ENCODE results near the gene ITPKC. TPM values are rescaled to one million over a fixed set of nuclear protein-coding genes. Genes with fewer than 3 reads are reported as not detected.

The ITPKC gene
- total RNA-seq, 1 donor: 6.7 TPM

DNA sequence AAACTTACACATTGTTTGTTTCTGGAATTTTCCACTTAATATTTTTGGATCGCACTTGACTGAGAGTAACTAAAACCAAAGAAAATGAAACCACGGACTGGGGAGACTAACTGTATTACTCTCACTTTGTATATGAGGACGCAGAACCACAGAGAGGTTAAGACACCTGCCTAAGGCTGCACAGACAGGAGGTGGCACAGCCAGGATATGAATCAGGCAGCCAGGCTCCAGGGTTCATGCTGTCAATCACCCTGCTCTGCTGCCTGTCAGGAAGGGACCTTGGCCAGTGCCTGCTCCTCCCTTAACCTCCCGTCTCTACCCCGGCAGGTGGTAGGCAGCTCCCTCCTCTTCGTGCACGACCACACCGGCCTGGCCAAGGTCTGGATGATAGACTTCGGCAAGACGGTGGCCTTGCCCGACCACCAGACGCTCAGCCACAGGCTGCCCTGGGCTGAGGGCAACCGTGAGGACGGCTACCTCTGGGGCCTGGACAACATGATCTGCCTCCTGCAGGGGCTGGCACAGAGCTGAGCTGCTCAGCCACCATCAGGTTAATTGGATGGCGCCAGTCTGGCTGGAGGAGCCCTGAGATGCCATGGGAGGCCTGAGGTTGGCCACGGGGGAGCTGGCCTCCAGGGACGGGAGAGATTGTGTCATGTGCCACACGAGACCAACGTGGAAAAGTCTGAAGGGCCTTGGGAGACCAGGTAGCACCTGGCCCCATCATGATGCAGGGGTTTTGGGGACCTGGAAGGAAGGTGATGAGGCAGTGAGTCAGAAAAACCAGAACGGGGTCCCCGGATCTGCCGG lies 22.3 kb downstream of the ITPKC start:
- Histone ChIP-seq H3K27me3 (ENCODE audit: insufficient read depth, low read length) (no peaks in the 10 kb centered on the region), H3K9me3 (ENCODE audit: low read depth, low read length) (no peaks in the 10 kb centered on the region), H3K4me3 (ENCODE audit: low read length) (no peak overlapping the region), H3K4me1 (ENCODE audit: insufficient read depth, low read length) (no peaks in the 10 kb centered on the region)

GRCh38 chr19:40739871-40740703 lies 23.2 kb downstream of the ITPKC start:
- Histone ChIP-seq H3K27me3 (ENCODE audit: insufficient read depth, low read length) (no peaks in the 10 kb centered on the region), H3K4me1 (ENCODE audit: insufficient read depth, low read length) (no peaks in the 10 kb centered on the region), H3K4me3 (ENCODE audit: low read length) (no peak overlapping the region), H3K9me3 (ENCODE audit: low read depth, low read length) (no peaks in the 10 kb centered on the region)

- no peaks in the 10 kb centered on the region for H3K9me3 ChIP-seq (ENCODE audit: low read depth, low read length)
- no peak overlapping the region for H3K4me3 ChIP-seq (ENCODE audit: low read length)
- H3K27me3 ChIP-seq (ENCODE audit: insufficient read depth, low read length): no peaks in the 10 kb centered on the region
- no peaks in the 10 kb centered on the region for H3K4me1 ChIP-seq (ENCODE audit: insufficient read depth, low read length)
These were observed 23.8 kb downstream of the ITPKC start for GRCh38 chr19:40740747-40741146.

- no peaks in the 10 kb centered on the region for H3K9me3 ChIP-seq (ENCODE audit: low read depth, low read length)
- no peaks in the 10 kb centered on the region for H3K4me1 ChIP-seq (ENCODE audit: insufficient read depth, low read length)
- no peak overlapping the region for H3K4me3 ChIP-seq (ENCODE audit: low read length)
- H3K27me3 ChIP-seq (ENCODE audit: insufficient read depth, low read length): no peaks in the 10 kb centered on the region
These were observed 24.8 kb downstream of the ITPKC start for GRCh38 chr19:40741527-40742390.

- no peaks in the 10 kb centered on the region for H3K9me3 ChIP-seq (ENCODE audit: low read depth, low read length)
- H3K4me1 ChIP-seq (ENCODE audit: insufficient read depth, low read length): no peaks in the 10 kb centered on the region
- no peaks in the 10 kb centered on the region for H3K27me3 ChIP-seq (ENCODE audit: insufficient read depth, low read length)
- no peak overlapping the region for H3K4me3 ChIP-seq (ENCODE audit: low read length)
These were observed 25.6 kb downstream of the ITPKC start for GRCh38 chr19:40742477-40742876.

DNA sequence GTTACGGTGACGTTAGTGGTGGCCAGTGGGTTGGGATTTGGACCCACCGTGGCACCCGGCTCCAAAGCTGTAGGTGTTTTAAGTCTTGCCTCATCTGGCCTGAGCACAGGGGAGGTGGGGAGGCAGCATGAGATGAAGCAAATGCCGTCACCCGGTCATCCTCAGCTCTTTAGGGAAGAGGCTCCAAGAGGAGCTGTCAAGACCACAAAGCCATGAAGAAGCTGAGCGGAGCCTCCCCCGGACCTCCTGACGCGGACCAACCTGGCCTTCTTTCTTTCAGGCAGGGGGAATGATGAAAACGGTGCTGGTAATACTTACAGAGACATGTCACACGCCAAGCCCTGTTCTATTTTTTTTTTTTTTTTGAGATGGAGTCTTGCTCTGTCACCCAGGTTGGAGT lies 26.0 kb downstream of the ITPKC start:
- H3K4me1 ChIP-seq (ENCODE audit: insufficient read depth, low read length): peaks cover 3% of the 10 kb centered on the region
- no peaks in the 10 kb centered on the region for H3K27me3 ChIP-seq (ENCODE audit: insufficient read depth, low read length)
- H3K9me3 ChIP-seq (ENCODE audit: low read depth, low read length): no peaks in the 10 kb centered on the region
- no peak overlapping the region for H3K4me3 ChIP-seq (ENCODE audit: low read length)

DNA sequence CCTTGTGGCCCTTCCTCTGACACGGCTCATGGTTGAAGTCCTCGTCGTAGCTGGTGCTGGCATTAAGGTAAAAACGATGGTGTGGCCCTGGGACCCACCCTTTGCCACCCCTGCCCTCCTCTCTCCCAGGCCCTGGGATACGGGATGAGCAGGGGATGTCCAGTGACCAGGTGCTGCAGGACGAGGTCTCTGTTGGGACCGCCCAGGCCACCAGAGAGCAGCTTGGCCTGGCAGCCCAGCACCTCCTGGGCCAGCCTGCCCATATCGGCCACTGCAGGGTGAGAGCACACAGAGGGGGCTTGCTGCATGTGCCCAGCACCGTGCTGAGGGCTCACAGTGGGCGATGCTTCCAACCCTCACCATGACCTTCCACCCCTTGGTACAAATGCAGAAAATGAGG lies 27.0 kb downstream of the ITPKC start:
- H3K27me3 ChIP-seq (ENCODE audit: insufficient read depth, low read length): no peaks in the 10 kb centered on the region
- H3K4me1 ChIP-seq (ENCODE audit: insufficient read depth, low read length): peaks cover 14% of the 10 kb centered on the region
- no peaks in the 10 kb centered on the region for H3K9me3 ChIP-seq (ENCODE audit: low read depth, low read length)
- H3K4me3 ChIP-seq (ENCODE audit: low read length): no peak overlapping the region

DNA sequence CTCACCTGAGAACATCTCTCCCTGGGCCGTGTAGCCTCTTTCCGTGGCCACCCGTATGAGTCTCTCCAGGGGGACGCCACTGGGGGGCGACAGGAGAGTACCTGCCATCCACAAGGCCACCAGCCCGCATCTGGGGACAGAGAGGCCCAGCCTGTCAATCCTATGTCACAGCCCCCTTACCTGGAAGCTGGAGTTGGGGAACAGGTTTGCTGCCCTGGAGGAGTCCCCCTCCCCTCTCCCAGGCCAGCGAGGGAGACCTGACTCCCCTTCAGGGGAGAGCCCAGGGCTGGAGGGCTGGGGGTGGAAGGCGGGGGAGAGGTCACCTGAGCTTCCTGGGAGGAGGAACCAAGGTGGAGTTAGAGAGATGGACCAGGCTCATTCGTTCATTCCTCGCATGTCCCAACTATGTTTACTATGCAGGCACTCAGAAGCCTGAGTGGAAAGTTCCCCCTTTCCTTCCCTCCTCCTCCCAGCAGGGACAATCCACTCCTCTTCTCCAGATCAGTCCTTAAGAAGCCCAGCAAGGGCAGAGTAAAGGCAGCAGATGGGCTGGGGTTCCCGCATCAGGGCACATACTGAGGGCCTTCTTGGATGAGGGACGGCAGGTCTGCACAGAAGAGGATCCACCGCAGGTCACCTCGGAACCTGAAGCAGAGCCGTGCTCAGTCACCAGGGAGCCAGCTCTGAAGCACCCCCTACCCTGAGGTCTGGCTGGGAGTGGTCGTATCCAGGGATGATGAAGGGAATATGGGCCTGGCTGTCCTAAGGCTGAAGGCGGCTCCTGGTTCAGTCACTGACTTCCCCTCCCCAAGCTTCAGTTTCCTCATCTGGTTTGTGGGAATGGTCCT lies 27.9 kb downstream of the ITPKC start:
- H3K27me3 ChIP-seq (ENCODE audit: insufficient read depth, low read length): no peaks in the 10 kb centered on the region

DNA sequence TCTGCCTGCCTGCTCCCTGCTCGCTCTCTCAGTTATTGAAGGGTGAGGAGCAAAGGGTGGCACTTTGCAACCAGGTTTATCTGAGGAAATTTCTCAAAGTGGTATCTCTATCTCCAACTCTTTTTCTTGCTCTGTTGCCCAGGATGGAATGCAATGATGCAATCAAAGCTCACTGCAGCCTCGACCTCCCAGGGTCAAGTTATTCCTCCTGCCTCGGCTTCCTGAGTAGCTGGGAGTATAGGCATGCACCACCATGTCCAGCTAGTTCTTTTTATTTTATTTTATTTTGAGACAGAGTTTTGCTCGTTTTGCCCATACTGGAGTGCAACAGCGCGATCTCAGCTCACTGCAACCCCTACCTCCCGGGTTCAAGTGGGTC lies 28.5 kb downstream of the ITPKC start:
- Histone ChIP-seq H3K9me3 (ENCODE audit: low read depth, low read length) (no peaks in the 10 kb centered on the region), H3K4me1 (ENCODE audit: insufficient read depth, low read length) (peaks cover 27% of the 10 kb centered on the region), H3K27me3 (ENCODE audit: insufficient read depth, low read length) (no peaks in the 10 kb centered on the region), H3K4me3 (ENCODE audit: low read length) (no peak overlapping the region)

More for the DNA sequence above, 27.9 kb downstream of the ITPKC start:
- Histone ChIP-seq H3K4me1 (ENCODE audit: insufficient read depth, low read length) (peaks cover 22% of the 10 kb centered on the region), H3K4me3 (ENCODE audit: low read length) (no peak overlapping the region), H3K9me3 (ENCODE audit: low read depth, low read length) (no peaks in the 10 kb centered on the region)

DNA sequence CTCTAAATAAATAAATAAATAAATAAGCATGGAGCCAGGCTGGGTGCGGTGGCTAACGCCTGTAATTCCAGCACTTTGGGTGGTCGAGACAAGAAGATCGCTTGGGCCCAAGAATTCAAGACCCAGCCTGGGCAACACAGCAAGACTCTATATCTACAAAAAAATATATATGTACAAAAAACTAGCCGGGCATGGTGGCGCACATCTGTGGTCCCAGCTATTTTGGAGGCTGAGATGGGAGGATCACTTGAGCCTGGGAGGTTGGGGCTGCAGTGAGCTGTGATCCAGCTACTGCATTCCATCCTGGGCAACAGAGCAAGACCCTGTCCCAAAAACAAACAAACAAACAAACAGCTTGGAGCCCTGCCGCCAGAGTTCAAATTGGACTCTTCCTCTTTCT lies 30.6 kb downstream of the ITPKC start:
- Histone ChIP-seq H3K4me1 (ENCODE audit: insufficient read depth, low read length) (peaks cover 34% of the 10 kb centered on the region), H3K9me3 (ENCODE audit: low read depth, low read length) (no peaks in the 10 kb centered on the region), H3K27me3 (ENCODE audit: insufficient read depth, low read length) (no peaks in the 10 kb centered on the region), H3K4me3 (ENCODE audit: low read length) (no peak overlapping the region)

DNA sequence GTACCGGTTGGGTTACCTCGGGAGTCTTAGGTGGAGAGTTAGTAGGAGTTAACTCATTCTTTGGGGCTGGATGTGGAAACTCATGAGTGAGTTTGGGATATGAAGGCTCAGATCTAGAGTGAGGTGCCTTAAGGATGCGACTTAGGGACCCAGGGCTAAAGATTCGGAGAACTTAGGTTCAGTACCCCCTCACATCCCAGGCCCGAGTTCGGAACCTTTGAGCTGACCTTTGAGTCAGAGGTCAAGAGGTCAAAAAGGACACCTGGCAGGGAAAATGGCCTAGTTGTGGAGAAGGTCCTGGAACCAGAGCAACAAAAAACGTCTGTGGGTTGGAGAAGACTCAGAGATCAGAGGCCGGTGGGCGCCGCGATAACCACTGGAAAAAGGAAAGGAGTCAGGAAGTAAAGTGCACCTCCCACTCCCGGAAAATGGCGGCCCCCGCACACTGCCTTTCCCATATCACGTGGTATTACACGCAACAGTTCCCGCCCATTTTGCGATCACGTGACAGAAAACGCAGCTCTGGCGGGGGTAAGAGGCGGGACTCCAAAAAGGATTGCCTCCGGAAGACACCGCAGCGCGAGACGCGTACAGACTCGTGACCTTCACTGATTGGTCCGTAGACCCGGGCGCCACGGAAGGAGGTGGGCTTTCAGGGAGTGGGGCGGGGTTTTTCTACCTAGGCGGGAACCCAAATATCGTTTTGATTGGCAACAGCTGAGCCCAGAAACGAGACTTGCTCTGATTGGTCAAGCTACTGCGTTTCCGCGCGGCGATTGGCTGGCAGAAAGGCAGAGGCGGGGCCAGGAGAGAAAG lies 33.4 kb downstream of the ITPKC start, which contains the start of gene ACTMAP:
TSS of gene ACTMAP (minus strand) at position 420 of the 816 bp plus-strand sequence. CDS start 674 bp downstream, outside the sequence.
- Histone ChIP-seq H3K27me3 (ENCODE audit: insufficient read depth, low read length) (no peaks in the 10 kb centered on the region), H3K4me1 (ENCODE audit: insufficient read depth, low read length) (peaks cover 60% of the 10 kb centered on the region), H3K4me3 (ENCODE audit: low read length) (peak within 1 kb of the TSS; percentile 69), H3K9me3 (ENCODE audit: low read depth, low read length) (no peaks in the 10 kb centered on the region)

GRCh38 chr19:40750874-40751537 lies 34.1 kb downstream of the ITPKC start, which contains the start of gene SNRPA:
TSS of gene SNRPA (plus strand) at chr19:40751203. CDS start at chr19:40751409, 206 bp downstream.
- Histone ChIP-seq H3K9me3 (ENCODE audit: low read depth, low read length) (no peaks in the 10 kb centered on the region), H3K4me1 (ENCODE audit: insufficient read depth, low read length) (peaks cover 67% of the 10 kb centered on the region), H3K4me3 (ENCODE audit: low read length) (peak within 1 kb of the TSS; percentile 69), H3K27me3 (ENCODE audit: insufficient read depth, low read length) (no peaks in the 10 kb centered on the region)

- Histone ChIP-seq H3K4me1 (ENCODE audit: insufficient read depth, low read length) (peaks cover 79% of the 10 kb centered on the region), H3K9me3 (ENCODE audit: low read depth, low read length) (no peaks in the 10 kb centered on the region), H3K4me3 (ENCODE audit: low read length) (peak overlapping the region; percentile 69), H3K27me3 (ENCODE audit: insufficient read depth, low read length) (no peaks in the 10 kb centered on the region)
These were observed 35.4 kb downstream of the ITPKC start for GRCh38 chr19:40752257-40752781.

All from mononuclear cell (primary cell).